GM12891 (cell line): ENCODE measurements around the gene THBS1.

Source experiments
- DNase-seq: peaks from one replicate; pipeline ENCODE4 v3.0.0; 2011; ENCODE audit warnings: low spot score; ENCODE audit not compliant: insufficient read length
- FAIRE-seq: peaks from 2 replicates; lab custom pipeline; 2011; peaks lifted over from hg19 to GRCh38; lab: Jason Lieb, UNC
- PAX5 ChIP-seq: IDR thresholded peaks from 2 replicates; pipeline ENCODE4 v1.6.1; 2011; ENCODE audit warnings: low read length, moderate library complexity, mild to moderate bottlenecking; ENCODE audit not compliant: insufficient read depth, severe bottlenecking
- POLR2A ChIP-seq: IDR thresholded peaks from 2 replicates; pipeline ENCODE4 v1.6.1; 2011; ENCODE audit warnings: low read depth, low read length, control low read depth
- POLR2AphosphoS5 ChIP-seq: IDR thresholded peaks from 2 replicates; pipeline ENCODE4 v1.6.1; 2011; ENCODE audit warnings: low read depth, low read length, control low read depth
- POU2F2 ChIP-seq: IDR thresholded peaks from 2 replicates; pipeline ENCODE4 v1.6.1; 2011; ENCODE audit warnings: low read depth, mild to moderate bottlenecking, control low read depth, low read length, moderate library complexity
- SPI1 ChIP-seq: IDR thresholded peaks from 2 replicates; pipeline ENCODE4 v1.6.1; 2011; ENCODE audit warnings: low read depth, low read length, control low read depth
- TAF1 ChIP-seq: IDR thresholded peaks from 2 replicates; pipeline ENCODE4 v1.6.1; 2011; ENCODE audit warnings: low read depth, low read length, control low read depth

Gene THBS1

DNA sequence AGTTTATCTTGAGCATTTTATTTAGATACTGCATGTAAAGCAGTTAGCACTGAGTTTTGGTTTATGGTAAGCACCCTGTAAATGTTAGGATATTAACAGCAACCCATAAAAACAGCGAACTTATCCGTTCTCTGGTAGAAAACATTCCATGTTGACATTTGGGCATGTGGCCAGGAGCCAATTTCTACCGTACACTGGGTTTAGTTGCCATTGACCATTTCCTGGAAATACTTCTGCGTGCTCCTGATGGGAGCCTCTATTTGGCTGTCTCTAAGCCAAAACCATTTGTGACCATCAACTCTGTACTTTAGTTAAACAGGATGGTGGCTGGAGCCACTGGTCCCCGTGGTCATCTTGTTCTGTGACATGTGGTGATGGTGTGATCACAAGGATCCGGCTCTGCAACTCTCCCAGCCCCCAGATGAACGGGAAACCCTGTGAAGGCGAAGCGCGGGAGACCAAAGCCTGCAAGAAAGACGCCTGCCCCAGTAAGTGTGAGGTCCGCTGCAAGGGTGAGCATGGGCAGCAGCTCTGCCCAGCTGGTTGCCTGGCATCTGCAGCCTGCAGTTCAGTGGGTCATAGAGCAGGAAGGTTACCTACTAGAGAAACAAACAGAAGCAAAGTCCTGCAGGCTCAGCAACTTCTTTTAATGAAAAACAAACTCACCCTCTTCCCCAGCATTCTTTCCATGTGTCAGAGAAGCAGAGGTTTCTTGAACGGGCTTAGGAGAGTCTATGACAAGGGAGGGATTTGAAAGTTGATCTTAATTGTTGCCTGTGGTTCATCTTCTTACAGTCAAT lies 7.1 kb downstream of the THBS1 start:
- FAIRE-seq (no peak), DNase-seq (no peak)
- TF ChIP-seq POLR2AphosphoS5: no peak
- no peak for TF ChIP-seq SPI1
- TF ChIP-seq POU2F2: no peak
- no peak for TF ChIP-seq POLR2A
- no peak for TF ChIP-seq PAX5
- TF ChIP-seq TAF1: no peak

DNA sequence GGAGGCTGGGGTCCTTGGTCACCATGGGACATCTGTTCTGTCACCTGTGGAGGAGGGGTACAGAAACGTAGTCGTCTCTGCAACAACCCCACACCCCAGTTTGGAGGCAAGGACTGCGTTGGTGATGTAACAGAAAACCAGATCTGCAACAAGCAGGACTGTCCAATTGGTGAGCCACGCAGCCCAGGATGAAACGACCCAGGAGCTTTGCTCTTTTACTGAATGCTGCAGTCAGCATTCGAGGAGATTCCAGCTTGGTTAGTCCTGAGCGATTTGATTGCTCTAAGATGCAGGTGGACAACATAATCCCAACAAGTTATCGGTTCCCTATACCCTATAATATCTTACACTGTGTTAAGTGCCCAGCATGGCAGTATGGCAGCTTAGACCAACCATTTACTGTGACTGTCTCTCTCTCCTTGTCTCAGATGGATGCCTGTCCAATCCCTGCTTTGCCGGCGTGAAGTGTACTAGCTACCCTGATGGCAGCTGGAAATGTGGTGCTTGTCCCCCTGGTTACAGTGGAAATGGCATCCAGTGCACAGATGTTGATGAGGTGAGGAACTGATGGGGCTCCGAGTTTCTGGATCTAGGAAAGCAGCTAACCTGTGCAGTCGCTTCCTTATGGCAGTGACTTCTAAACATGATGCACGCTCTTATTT lies 7.8 kb downstream of the THBS1 start:
- DNase-seq (no peak), FAIRE-seq (no peak)
- no peak for TF ChIP-seq POLR2AphosphoS5
- TF ChIP-seq TAF1: no peak
- TF ChIP-seq POU2F2: no peak

DNA sequence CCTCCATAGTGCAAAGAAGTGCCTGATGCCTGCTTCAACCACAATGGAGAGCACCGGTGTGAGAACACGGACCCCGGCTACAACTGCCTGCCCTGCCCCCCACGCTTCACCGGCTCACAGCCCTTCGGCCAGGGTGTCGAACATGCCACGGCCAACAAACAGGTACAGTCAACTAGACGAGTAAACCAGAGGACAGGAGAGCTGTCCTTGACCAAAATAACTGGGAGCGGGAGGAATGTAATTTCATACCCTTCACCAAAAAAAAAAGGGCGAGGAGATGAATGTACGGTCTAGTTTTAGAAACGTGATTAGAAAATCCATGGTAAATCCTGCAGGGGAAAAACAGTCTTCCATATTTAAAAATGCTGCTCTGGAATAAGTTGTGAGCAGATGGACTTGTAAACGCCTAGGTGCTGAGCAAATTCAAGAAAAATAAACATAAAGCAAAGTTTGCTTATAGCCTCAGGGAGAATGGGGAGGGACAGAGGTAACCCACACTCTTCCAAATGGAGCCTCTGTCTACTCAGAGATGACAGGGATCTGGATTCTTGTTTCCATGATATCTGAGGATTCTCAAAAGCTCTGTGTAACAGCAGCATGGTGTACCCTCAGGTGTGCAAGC lies 8.4 kb downstream of the THBS1 start:
- FAIRE-seq: no peak
- no peak for DNase-seq
- TF ChIP-seq PAX5: no peak
- TF ChIP-seq SPI1: no peak

DNA sequence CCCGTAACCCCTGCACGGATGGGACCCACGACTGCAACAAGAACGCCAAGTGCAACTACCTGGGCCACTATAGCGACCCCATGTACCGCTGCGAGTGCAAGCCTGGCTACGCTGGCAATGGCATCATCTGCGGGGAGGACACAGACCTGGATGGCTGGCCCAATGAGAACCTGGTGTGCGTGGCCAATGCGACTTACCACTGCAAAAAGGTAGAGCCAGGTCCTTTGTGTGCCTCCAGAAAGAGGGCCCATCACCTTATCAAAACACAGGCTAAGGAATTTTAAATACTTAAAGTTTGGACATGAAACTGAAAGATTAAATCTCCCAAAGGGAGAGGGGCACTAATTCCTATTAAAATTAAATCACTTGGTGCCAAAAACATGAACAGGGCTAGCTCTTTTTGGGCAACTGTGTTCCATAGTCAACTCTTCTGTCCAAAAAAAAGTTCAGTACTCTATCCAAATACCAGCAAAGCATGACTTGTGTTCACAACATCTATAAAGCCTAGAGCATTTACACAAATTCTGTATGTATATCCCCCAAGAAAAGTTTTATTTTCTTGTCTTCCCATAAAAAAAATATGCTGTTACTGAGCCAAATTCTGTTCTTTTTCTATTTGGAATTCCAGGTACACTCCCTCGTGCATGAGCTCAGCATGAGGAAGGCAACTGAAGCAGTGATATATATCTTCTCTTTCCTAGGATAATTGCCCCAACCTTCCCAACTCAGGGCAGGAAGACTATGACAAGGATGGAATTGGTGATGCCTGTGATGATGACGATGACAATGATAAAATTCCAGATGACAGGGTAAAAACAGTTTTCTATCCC lies 9.2 kb downstream of the THBS1 start:
- no peak for FAIRE-seq
- TF ChIP-seq POLR2A (no peak), TAF1 (no peak), SPI1 (no peak), POLR2AphosphoS5 (no peak), POU2F2 (no peak), PAX5 (no peak)
- DNase-seq: no peak

DNA sequence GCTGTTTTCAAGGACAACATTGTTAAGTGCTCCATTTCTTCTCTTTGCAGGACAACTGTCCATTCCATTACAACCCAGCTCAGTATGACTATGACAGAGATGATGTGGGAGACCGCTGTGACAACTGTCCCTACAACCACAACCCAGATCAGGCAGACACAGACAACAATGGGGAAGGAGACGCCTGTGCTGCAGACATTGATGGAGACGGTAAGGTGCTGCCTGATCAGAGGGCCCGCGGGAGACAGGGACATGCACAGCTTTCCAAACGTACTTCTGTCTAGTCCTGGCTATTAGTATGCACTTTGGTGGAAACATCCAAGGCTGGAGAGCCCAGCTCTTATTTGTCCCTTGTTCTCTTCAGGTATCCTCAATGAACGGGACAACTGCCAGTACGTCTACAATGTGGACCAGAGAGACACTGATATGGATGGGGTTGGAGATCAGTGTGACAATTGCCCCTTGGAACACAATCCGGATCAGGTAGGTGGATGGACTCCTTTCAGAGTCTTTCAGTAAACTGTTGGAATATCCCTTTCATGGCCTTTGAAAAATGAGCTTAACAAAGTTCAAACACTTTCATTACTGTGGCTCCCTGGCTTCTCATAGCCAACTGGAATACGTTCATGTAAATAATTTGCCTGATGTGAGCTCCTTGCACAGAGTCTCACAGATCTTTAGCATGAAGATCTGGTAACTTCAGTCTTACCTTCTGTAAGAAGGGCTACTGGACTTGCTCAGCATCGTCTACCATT lies 10.4 kb downstream of the THBS1 start:
- no peak for FAIRE-seq
- no peak for TF ChIP-seq SPI1

DNA sequence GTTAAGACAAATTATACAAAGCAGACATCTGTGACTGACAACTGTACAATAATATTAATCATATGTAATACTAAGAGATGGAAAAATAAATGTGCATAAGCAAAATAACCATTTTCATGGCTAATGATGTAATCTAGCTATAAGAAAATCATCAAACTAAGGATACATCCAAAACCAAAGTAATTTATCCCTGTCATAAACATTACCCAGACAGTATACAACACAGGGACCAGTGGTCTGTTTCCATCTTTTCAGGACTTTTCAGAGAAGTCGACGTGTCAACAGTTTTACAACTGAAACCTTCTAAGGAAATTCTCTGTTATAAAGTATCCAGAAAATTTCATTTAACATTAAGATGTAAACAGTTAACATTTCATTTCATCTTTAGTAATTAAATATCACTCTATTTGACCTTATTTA lies 11.0 kb downstream of the THBS1 start:
- no peak for DNase-seq
- no peak for FAIRE-seq
- TF ChIP-seq PAX5 (no peak), SPI1 (no peak), POLR2AphosphoS5 (no peak), TAF1 (no peak), POLR2A (no peak), POU2F2 (no peak)

More for the DNA sequence above, 10.4 kb downstream of the THBS1 start:
- DNase-seq: no peak

DNA sequence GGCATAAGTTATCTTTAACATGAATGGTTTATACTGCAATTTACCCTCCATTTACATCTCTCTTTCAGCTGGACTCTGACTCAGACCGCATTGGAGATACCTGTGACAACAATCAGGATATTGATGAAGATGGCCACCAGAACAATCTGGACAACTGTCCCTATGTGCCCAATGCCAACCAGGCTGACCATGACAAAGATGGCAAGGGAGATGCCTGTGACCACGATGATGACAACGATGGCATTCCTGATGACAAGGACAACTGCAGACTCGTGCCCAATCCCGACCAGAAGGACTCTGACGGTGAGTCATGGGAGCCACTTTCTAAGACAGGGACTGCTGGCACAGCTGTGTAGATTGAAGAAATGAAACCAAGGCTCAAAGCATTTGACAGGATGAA lies 11.6 kb downstream of the THBS1 start:
- no peak for FAIRE-seq
- TF ChIP-seq TAF1: no peak
- TF ChIP-seq SPI1: no peak
- no peak for TF ChIP-seq POU2F2
- TF ChIP-seq PAX5: no peak
- no peak for TF ChIP-seq POLR2A
- TF ChIP-seq POLR2AphosphoS5: no peak
- no peak for DNase-seq

DNA sequence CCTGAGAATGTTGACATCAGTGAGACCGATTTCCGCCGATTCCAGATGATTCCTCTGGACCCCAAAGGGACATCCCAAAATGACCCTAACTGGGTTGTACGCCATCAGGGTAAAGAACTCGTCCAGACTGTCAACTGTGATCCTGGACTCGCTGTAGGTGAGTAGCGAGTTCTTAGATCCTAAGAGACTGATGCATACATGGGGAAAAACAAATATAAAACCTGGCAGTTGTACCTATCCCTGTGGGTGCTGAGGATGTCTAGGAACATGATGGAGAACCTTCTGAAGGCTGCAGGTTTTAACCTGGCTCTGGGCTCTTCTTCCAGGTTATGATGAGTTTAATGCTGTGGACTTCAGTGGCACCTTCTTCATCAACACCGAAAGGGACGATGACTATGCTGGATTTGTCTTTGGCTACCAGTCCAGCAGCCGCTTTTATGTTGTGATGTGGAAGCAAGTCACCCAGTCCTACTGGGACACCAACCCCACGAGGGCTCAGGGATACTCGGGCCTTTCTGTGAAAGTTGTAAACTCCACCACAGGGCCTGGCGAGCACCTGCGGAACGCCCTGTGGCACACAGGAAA lies 12.3 kb downstream of the THBS1 start:
- FAIRE-seq (no peak), DNase-seq (no peak)
- TF ChIP-seq TAF1 (no peak), POLR2AphosphoS5 (no peak), POLR2A (no peak), SPI1 (no peak), POU2F2 (no peak), PAX5 (no peak)

DNA sequence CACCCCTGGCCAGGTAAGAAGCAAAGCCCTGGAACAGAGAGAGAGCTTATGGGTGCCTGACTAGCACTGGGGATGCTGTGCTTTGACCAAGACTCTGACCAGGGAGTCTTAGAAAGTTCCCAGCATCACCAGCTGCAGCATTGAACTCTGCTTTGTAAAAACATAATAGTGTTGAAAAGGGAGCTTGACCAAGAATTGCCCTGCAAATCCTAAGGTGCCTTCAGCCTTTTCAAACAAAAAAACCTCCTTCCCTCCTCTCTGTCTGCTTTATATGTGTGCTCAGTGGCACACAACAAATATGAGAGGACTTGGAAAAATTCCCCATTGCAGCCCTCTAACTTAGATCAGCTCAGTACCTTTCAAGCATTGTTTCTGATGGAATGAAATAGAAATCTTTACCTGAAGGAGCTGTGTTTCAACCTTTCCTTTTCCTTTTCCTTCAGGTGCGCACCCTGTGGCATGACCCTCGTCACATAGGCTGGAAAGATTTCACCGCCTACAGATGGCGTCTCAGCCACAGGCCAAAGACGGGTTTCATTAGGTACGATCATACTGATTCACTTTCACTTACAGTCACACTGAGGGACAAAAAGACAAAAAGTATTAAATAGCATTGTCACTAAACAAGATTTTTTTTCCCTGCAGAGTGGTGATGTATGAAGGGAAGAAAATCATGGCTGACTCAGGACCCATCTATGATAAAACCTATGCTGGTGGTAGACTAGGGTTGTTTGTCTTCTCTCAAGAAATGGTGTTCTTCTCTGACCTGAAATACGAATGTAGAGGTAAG lies 13.0 kb downstream of the THBS1 start:
- DNase-seq (no peak), FAIRE-seq (no peak)
- no peak for TF ChIP-seq SPI1
- TF ChIP-seq POLR2AphosphoS5: no peak
- no peak for TF ChIP-seq POLR2A
- no peak for TF ChIP-seq POU2F2
- no peak for TF ChIP-seq TAF1
- no peak for TF ChIP-seq PAX5
